Measurements from ENCODE around the gene EREG.

DNA sequence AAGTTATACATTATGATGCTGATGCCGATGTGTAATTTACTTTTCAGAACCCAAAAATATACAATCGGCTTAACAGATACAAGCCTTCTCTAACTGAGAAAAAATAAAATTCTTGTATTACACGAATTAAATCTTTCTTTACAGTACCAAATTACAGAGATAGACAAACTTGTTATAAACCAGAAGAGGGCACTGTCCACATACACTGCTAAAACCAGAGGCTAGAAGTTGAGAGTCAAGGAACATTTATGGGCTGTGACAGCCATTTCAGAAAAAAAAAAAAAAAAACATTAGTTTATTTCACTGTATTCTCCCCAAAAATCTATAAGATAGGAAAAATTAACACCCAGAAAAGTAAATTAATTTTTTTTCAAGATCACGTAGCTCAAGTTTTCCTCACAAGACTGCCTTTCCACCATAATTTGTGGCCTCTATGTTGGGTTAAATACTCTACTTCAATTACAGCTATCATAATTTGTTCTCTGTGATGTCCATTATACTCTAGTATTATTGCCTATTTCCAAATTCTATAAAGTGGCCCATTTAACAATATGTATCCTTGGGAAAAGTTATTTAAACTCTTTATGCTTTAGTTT lies 12.0 kb downstream of the EREG start:
- TF ChIP-seq, protein P1, sequence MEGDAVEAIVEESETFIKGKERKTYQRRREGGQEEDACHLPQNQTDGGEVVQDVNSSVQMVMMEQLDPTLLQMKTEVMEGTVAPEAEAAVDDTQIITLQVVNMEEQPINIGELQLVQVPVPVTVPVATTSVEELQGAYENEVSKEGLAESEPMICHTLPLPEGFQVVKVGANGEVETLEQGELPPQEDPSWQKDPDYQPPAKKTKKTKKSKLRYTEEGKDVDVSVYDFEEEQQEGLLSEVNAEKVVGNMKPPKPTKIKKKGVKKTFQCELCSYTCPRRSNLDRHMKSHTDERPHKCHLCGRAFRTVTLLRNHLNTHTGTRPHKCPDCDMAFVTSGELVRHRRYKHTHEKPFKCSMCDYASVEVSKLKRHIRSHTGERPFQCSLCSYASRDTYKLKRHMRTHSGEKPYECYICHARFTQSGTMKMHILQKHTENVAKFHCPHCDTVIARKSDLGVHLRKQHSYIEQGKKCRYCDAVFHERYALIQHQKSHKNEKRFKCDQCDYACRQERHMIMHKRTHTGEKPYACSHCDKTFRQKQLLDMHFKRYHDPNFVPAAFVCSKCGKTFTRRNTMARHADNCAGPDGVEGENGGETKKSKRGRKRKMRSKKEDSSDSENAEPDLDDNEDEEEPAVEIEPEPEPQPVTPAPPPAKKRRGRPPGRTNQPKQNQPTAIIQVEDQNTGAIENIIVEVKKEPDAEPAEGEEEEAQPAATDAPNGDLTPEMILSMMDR (IDR thresholded peaks at IDR 0.05; ENCODE audit: low read depth, low read length): peak; percentile 70
- TF ChIP-seq EZH2phosphoT487 (IDR thresholded peaks at IDR 0.05; ENCODE audit: low read depth): no peak
